Naive thymus-derived CD4-positive, alpha-beta T cell (primary cell): Measurements from ENCODE around the gene PPT2. TPM values are rescaled to one million over a fixed set of nuclear protein-coding genes. Genes with fewer than 3 reads are reported as not detected.

ENCODE experiments used
- ATAC-seq: fragments of 150-1000 bp; cut with Tn5 transposase; 2 replicates; pipeline ENCODE4 v1.10.0; 2021; ENCODE audit warnings: mild to moderate bottlenecking, moderate library complexity
- CTCF ChIA-PET: fragments of 350-600 bp; sonication (Branson Sonifier 250); formaldehyde crosslinking; loops from one replicate; lab custom pipeline; 2021; ENCODE audit warnings: antibody characterized with exemption; lab: Charles Lee
- POLR2A ChIA-PET: fragments of 350-600 bp; sonication (Branson Sonifier 250); formaldehyde crosslinking; loops from one replicate; lab custom pipeline; 2021; ENCODE audit warnings: antibody characterized with exemption, inconsistent platforms; lab: Charles Lee
- DNase-seq, 9 donors: peaks; one replicate each; pipeline versions ENCODE4 v3.0.0 to v3.0.0-alpha.2; 2020 to 2022; ENCODE audit warnings: mixed read lengths in 1 of 9
- H3K27ac ChIP-seq: one replicate; pipeline ENCODE4 v1.7.0; 2013; ENCODE audit warnings: mild to moderate bottlenecking, low read depth, low read length, moderate library complexity
- H3K27me3 ChIP-seq, 2 donors: one replicate each; pipeline ENCODE4 v1.7.0; 2013; ENCODE audit warnings: low read length in 2 of 2, mild to moderate bottlenecking in 2 of 2, moderate library complexity in 2 of 2; ENCODE audit not compliant: control insufficient read depth in 2 of 2, insufficient read depth in 2 of 2
- H3K36me3 ChIP-seq, 3 experiments: 1 replicate in 2 of 3; 2 replicates in 1 of 3; pipeline ENCODE4 v1.7.0; 2013; ENCODE audit warnings: low read length in 3 of 3, mild to moderate bottlenecking in 3 of 3, moderate library complexity in 1 of 3; ENCODE audit not compliant: insufficient read depth in 3 of 3, control insufficient read depth in 2 of 3
- H3K4me1 ChIP-seq, 2 donors: one replicate each; pipeline ENCODE4 v1.7.0; 2013; ENCODE audit warnings: low read length in 2 of 2, mild to moderate bottlenecking in 2 of 2, moderate library complexity in 1 of 2; ENCODE audit not compliant: control insufficient read depth in 2 of 2, insufficient read depth in 2 of 2
- H3K4me3 ChIP-seq: 2 replicates; pipeline ENCODE4 v1.7.0; 2013; ENCODE audit warnings: mild to moderate bottlenecking, low read length
- H3K9me3 ChIP-seq, 3 experiments: 1 replicate in 2 of 3; 2 replicates in 1 of 3; pipeline ENCODE4 v1.7.0; 2013; ENCODE audit warnings: low read length in 3 of 3; ENCODE audit not compliant: control insufficient read depth in 2 of 3
- H3K27ac Mint-ChIP-seq, 9 donors: one replicate each; pipeline ENCODE4 v1.8.0; 2020 to 2022; ENCODE audit warnings: mixed read lengths in 9 of 9, mild to moderate bottlenecking in 8 of 9, moderate library complexity in 5 of 9, inconsistent platforms in 2 of 9
- H3K27me3 Mint-ChIP-seq, 5 donors: one replicate each; pipeline ENCODE4 v1.8.0; 2021 to 2022; ENCODE audit warnings: mixed read lengths in 5 of 5, mild to moderate bottlenecking in 1 of 5
- H3K36me3 Mint-ChIP-seq, 5 donors: one replicate each; pipeline ENCODE4 v1.8.0; 2020 to 2022; ENCODE audit warnings: mixed read lengths in 5 of 5, mild to moderate bottlenecking in 3 of 5, inconsistent platforms in 1 of 5
- H3K4me1 Mint-ChIP-seq, 7 donors: one replicate each; pipeline ENCODE4 v1.8.0; 2020 to 2022; ENCODE audit warnings: mixed read lengths in 7 of 7, mild to moderate bottlenecking in 3 of 7, inconsistent platforms in 1 of 7
- H3K4me3 Mint-ChIP-seq, 10 donors: one replicate each; pipeline ENCODE4 v1.8.0; 2020 to 2022; ENCODE audit warnings: mild to moderate bottlenecking in 10 of 10, mixed read lengths in 10 of 10, moderate library complexity in 6 of 10, inconsistent platforms in 2 of 10
- H3K9me3 Mint-ChIP-seq, 11 donors: one replicate each; pipeline ENCODE4 v1.8.0; 2020 to 2022; ENCODE audit warnings: mixed read lengths in 11 of 11, mild to moderate bottlenecking in 4 of 11, inconsistent platforms in 1 of 11, moderate library complexity in 1 of 11
- intact Hi-C, 2 donors: fragments of 100-400 bp; cut with micrococcal nuclease; formaldehyde crosslinking; loops; one replicate each; pipeline ENCODE4 v1.15.1; 2023
- polyA plus RNA-seq, 2 donors: library from polyadenylated mRNA; unstranded; fragments of 300-500 nt; fragmentation: Illumina TruSeq; gene quantifications; one replicate each; pipeline ENCODE4 v1.2.3, GENCODE V29; 2021
- total RNA-seq, 6 experiments: library from RNA in 5 of 6; stranded (reverse) in 5 of 6; gene quantifications; 1 replicate in 5 of 6; 2 replicates in 1 of 6; pipeline ENCODE4 v1.2.3 and lab custom pipeline; 2021 to 2026

Gene PPT2
- total and polyA plus RNA-seq, 7 experiments from 2014 or later = 11.8 to 21.9 (median 15.7) TPM

- peaks cover 0 to 9% of the 10 kb centered on the region in 2 donors for H3K4me1 ChIP-seq
- Mint-ChIP-seq H3K9me3 (no peaks in the 10 kb centered on the region), H3K4me3 (no peak overlapping the region), H3K36me3 (peaks cover 5 to 37% (median 15%) of the 10 kb centered on the region in 5 donors), H3K27ac (peak overlapping the region in 3 of 9 donors; percentile 24 to 66 (median 38)), H3K27me3 (no peaks in the 10 kb centered on the region), H3K4me1 (peaks cover 14 to 28% (median 20%) of the 10 kb centered on the region in 7 donors)
- no peak overlapping the region for H3K4me3 ChIP-seq
- no peaks in the 10 kb centered on the region for H3K9me3 ChIP-seq
- DNase-seq (no peak), ATAC-seq (no peak)
- CTCF ChIA-PET = no interaction called here
- POLR2A ChIA-PET = interaction anchor here (0.8 to 1.2 kb wide), 2 partner anchors 10 to 79 kb away, joined by 3 read pairs; no protein-coding TSS in a partner anchor
- peak overlapping the region; percentile 7 for H3K27ac ChIP-seq
- H3K36me3 ChIP-seq = peaks cover 0 to 59% (median 15%) of the 10 kb centered on the region in 3 experiments
- no peaks in the 10 kb centered on the region for H3K27me3 ChIP-seq
- intact Hi-C loops = no loop called here
Measured at GRCh38 chr6:32168350-32168749, 14.4 kb downstream of the PPT2 start.

GRCh38 chr6:32168807-32169591 lies 15.1 kb downstream of the PPT2 start:
- intact Hi-C loops = no loop called here
- Histone ChIP-seq H3K9me3 (no peaks in the 10 kb centered on the region), H3K4me1 (peaks cover 0 to 16% of the 10 kb centered on the region in 2 donors), H3K27ac (peak overlapping the region; percentile 7), H3K4me3 (no peak overlapping the region), H3K36me3 (peaks cover 0 to 59% (median 15%) of the 10 kb centered on the region in 3 experiments), H3K27me3 (no peaks in the 10 kb centered on the region)
- DNase-seq (no peak), ATAC-seq (no peak)
- ChIA-PET POLR2A (interaction anchor here (0.7 to 1.2 kb wide), 4 partner anchors 10 to 79 kb away, joined by 3 to 4 read pairs (median 3); no protein-coding TSS in a partner anchor), CTCF (interaction anchor here (1.1 kb wide), 1 partner anchor 26 kb away, joined by 3 read pairs; no protein-coding TSS in a partner anchor)
- H3K27ac Mint-ChIP-seq = peak overlapping the region in 4 of 9 donors; percentile 22 to 66 (median 42)
- no peak overlapping the region for H3K4me3 Mint-ChIP-seq
- H3K27me3 Mint-ChIP-seq = no peaks in the 10 kb centered on the region
- H3K4me1 Mint-ChIP-seq = peaks cover 21 to 34% (median 27%) of the 10 kb centered on the region in 7 donors
- H3K9me3 Mint-ChIP-seq = no peaks in the 10 kb centered on the region
- peaks cover 5 to 37% (median 15%) of the 10 kb centered on the region in 5 donors for H3K36me3 Mint-ChIP-seq

- intact Hi-C loops = no loop called here
- H3K4me1 Mint-ChIP-seq = peaks cover 25 to 46% (median 40%) of the 10 kb centered on the region in 7 donors
- no peaks in the 10 kb centered on the region for H3K27me3 Mint-ChIP-seq
- no peaks in the 10 kb centered on the region for H3K9me3 Mint-ChIP-seq
- no peak overlapping the region for H3K27ac ChIP-seq
- ChIA-PET CTCF (no interaction called here), POLR2A (interaction anchor here (0.5 to 0.9 kb wide), 2 partner anchors 9 to 37 kb away, joined by 3 to 4 read pairs; no protein-coding TSS in a partner anchor)
- H3K4me3 Mint-ChIP-seq = no peak overlapping the region
- no peak for DNase-seq
- H3K36me3 ChIP-seq = peaks cover 0 to 59% (median 15%) of the 10 kb centered on the region in 3 experiments
- peak overlapping the region in 3 of 9 donors; percentile 25 to 41 (median 28) for H3K27ac Mint-ChIP-seq
- H3K9me3 ChIP-seq = no peaks in the 10 kb centered on the region
- peaks cover 5 to 32% (median 18%) of the 10 kb centered on the region in 5 donors for H3K36me3 Mint-ChIP-seq
- H3K27me3 ChIP-seq = no peaks in the 10 kb centered on the region
- H3K4me3 ChIP-seq = no peak overlapping the region
- H3K4me1 ChIP-seq = peaks cover 4 to 29% of the 10 kb centered on the region in 2 donors
- no peak for ATAC-seq
Measured at GRCh38 chr6:32170294-32170693, 16.4 kb downstream of the PPT2 start.

DNA sequence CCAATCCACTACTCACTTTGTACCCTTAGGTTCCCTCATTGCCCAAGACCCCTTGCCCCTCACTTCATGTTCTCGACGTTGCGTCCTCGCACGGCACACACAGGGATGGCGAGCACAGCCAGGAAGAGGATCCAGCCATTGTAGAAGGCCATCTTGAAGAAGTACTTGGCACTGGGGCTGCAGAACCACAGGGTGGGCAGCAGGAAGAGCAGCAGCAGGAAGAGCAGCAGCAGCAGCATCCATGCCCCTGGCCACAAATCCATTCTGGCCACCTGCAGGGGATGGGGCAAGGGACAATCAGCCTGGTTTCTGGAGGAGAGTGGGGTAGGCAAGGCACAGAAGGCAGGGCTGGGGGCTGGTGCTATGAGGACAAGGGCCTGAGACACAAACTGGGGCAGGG lies 17.3 kb downstream of the PPT2 start:
- no peak for ATAC-seq
- Mint-ChIP-seq H3K4me1 (peaks cover 30 to 50% (median 44%) of the 10 kb centered on the region in 7 donors), H3K9me3 (peaks cover 0 to under 1% (median 0%) of the 10 kb centered on the region in 11 donors), H3K4me3 (peak overlapping the region in 1 of 10 donors; percentile 23), H3K27me3 (no peaks in the 10 kb centered on the region), H3K36me3 (peaks cover 5 to 32% (median 18%) of the 10 kb centered on the region in 5 donors), H3K27ac (peak overlapping the region in 5 of 9 donors; percentile 25 to 77 (median 52))
- H3K36me3 ChIP-seq = peaks cover 0 to 52% (median 15%) of the 10 kb centered on the region in 3 experiments
- intact Hi-C loops = no loop called here
- H3K9me3 ChIP-seq = no peaks in the 10 kb centered on the region
- ChIA-PET POLR2A (interaction anchor here (0.8 kb wide), 1 partner anchor 21 kb away, joined by 3 read pairs; the partner anchor contains the start of gene GPSM3), CTCF (no interaction called here)
- H3K4me3 ChIP-seq = no peak overlapping the region
- H3K27ac ChIP-seq = no peak overlapping the region
- no peak for DNase-seq
- H3K4me1 ChIP-seq = peaks cover 10 to 33% of the 10 kb centered on the region in 2 donors
- no peaks in the 10 kb centered on the region for H3K27me3 ChIP-seq

DNA sequence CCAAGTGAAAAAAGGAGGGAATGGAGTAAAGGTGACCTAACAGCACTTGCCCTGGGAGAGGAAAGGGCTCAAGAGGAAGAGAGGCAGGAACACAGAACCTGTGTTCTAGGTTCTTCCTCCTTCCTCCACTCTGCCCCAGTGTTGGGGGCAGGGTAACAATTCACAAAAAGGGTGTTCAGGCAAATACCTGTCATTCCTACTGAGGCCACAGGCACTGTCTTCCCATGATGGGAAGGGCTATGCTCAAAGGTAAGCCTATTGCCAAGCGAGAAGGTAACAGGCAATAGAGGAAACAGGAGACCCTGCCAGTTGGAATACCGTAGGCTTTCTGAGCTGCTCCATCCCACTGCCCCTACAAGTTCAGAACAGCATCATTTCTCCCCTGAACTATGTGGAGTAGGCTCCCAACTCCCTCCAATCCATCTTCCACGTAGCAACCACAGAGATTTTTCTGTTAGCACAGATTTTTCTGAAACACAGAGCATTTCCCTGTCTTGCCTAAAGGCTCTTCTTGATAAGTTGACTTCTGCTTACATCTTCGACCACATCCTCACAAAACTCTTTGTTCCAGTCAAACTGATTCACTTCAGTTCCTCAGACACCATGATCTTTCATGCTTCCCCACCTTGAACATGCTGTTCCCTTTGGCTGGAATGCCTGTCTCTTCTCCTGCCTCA lies 19.2 kb downstream of the PPT2 start:
- ChIA-PET POLR2A (interaction anchor here (1.3 to 1.8 kb wide), 2 partner anchors 15 to 20 kb away, joined by 4 to 10 read pairs; partner anchors contain the start of gene GPSM3), CTCF (no interaction called here)
- intact Hi-C loops = no loop called here
- peak overlapping the region; percentile 17 to 97 (median 58) for H3K4me3 Mint-ChIP-seq
- peaks cover 21 to 42% of the 10 kb centered on the region in 2 donors for H3K4me1 ChIP-seq
- peaks cover 5 to 25% (median 11%) of the 10 kb centered on the region in 5 donors for H3K36me3 Mint-ChIP-seq
- H3K4me1 Mint-ChIP-seq = peaks cover 41 to 63% (median 58%) of the 10 kb centered on the region in 7 donors
- peaks cover 0 to 3% (median 0%) of the 10 kb centered on the region in 11 donors for H3K9me3 Mint-ChIP-seq
- peak overlapping the region; percentile 37 for H3K27ac ChIP-seq
- no peak overlapping the region for H3K4me3 ChIP-seq
- peak overlapping the region; percentile 7 to 88 (median 66) for H3K27ac Mint-ChIP-seq
- no peaks in the 10 kb centered on the region for H3K27me3 ChIP-seq
- ATAC-seq = no peak
- peak in 3 of 9 donors; percentile 43 to 51 (median 45) for DNase-seq
- H3K36me3 ChIP-seq = peaks cover 0 to 32% (median 15%) of the 10 kb centered on the region in 3 experiments
- H3K27me3 Mint-ChIP-seq = no peaks in the 10 kb centered on the region
- no peaks in the 10 kb centered on the region for H3K9me3 ChIP-seq

DNA sequence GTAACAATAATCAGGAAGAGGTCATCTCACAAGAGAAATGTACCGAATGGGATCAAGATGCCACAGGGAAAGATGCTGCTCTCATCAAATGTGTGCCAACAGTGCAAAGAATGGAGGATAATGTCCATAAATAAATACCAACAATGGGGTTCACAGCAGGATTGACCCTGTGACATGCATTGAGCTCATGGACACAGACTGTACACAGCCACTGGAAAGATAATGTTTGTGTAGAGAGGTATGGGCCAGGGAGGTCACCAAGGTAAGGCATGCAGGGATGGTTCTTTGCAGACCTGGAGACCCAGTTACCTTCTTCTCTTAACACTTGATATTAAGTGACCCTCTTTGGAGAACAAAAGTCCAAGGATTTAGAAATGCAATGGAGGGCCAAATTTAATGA lies 20.5 kb downstream of the PPT2 start:
- Mint-ChIP-seq H3K4me3 (peak overlapping the region; percentile 51 to 98 (median 95)), H3K4me1 (peaks cover 50 to 75% (median 67%) of the 10 kb centered on the region in 7 donors), H3K36me3 (peaks cover 5 to 20% (median 13%) of the 10 kb centered on the region in 5 donors), H3K27ac (peak overlapping the region in 6 of 9 donors; percentile 9 to 83 (median 66)), H3K27me3 (no peaks in the 10 kb centered on the region), H3K9me3 (peaks cover 0 to 3% (median 0%) of the 10 kb centered on the region in 11 donors)
- no peaks in the 10 kb centered on the region for H3K27me3 ChIP-seq
- no peaks in the 10 kb centered on the region for H3K9me3 ChIP-seq
- intact Hi-C loops = no loop called here
- H3K27ac ChIP-seq = peak overlapping the region; percentile 8
- H3K36me3 ChIP-seq = peaks cover 0 to 20% (median 9%) of the 10 kb centered on the region in 3 experiments
- no peak for ATAC-seq
- no peak for DNase-seq
- H3K4me3 ChIP-seq = no peak overlapping the region
- POLR2A ChIA-PET = interaction anchor here (1.8 kb wide), 1 partner anchor 19 kb away, joined by 10 read pairs; the partner anchor contains the start of gene GPSM3
- peaks cover 29 to 51% of the 10 kb centered on the region in 2 donors for H3K4me1 ChIP-seq
- CTCF ChIA-PET = no interaction called here
